ENCODE measurements around the gene TAS1R3.

The TAS1R3 gene

GRCh38 chr1:1294250-1294890 is 36.7 kb upstream of the TAS1R3 start:
- Mint-ChIP-seq H3K4me3 (no peak overlapping the region), H3K27me3 (ENCODE audit: low read depth) (no peaks in the 10 kb centered on the region), H3K9me3 (no peaks in the 10 kb centered on the region), H3K27ac (no peak overlapping the region), H3K36me3 (ENCODE audit: low read depth) (no peaks in the 10 kb centered on the region), H3K4me1 (no peaks in the 10 kb centered on the region)
- TF ChIP-seq, protein P1, sequence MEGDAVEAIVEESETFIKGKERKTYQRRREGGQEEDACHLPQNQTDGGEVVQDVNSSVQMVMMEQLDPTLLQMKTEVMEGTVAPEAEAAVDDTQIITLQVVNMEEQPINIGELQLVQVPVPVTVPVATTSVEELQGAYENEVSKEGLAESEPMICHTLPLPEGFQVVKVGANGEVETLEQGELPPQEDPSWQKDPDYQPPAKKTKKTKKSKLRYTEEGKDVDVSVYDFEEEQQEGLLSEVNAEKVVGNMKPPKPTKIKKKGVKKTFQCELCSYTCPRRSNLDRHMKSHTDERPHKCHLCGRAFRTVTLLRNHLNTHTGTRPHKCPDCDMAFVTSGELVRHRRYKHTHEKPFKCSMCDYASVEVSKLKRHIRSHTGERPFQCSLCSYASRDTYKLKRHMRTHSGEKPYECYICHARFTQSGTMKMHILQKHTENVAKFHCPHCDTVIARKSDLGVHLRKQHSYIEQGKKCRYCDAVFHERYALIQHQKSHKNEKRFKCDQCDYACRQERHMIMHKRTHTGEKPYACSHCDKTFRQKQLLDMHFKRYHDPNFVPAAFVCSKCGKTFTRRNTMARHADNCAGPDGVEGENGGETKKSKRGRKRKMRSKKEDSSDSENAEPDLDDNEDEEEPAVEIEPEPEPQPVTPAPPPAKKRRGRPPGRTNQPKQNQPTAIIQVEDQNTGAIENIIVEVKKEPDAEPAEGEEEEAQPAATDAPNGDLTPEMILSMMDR (IDR thresholded peaks at IDR 0.05; ENCODE audit: unreplicated experiment in 3 of 3) = no peak

GRCh38 chr1:1295154-1295923 is 35.7 kb upstream of the TAS1R3 start:
- Mint-ChIP-seq H3K27ac (no peak overlapping the region), H3K36me3 (ENCODE audit: low read depth) (no peaks in the 10 kb centered on the region), H3K4me3 (no peak overlapping the region), H3K27me3 (ENCODE audit: low read depth) (no peaks in the 10 kb centered on the region), H3K4me1 (no peaks in the 10 kb centered on the region), H3K9me3 (no peaks in the 10 kb centered on the region)
- TF ChIP-seq, protein P1 (IDR thresholded peaks at IDR 0.05; ENCODE audit: unreplicated experiment in 3 of 3) = no peak

- TF ChIP-seq, protein P1 (IDR thresholded peaks at IDR 0.05; ENCODE audit: unreplicated experiment in 3 of 3) = no peak
- Mint-ChIP-seq H3K27ac (no peak overlapping the region), H3K4me3 (no peak overlapping the region), H3K9me3 (no peaks in the 10 kb centered on the region), H3K4me1 (no peaks in the 10 kb centered on the region), H3K36me3 (ENCODE audit: low read depth) (no peaks in the 10 kb centered on the region), H3K27me3 (ENCODE audit: low read depth) (no peaks in the 10 kb centered on the region)
These were observed 34.7 kb upstream of the TAS1R3 start for GRCh38 chr1:1296070-1297061.

- H3K4me3 Mint-ChIP-seq = no peak overlapping the region
- TF ChIP-seq, protein P1 (IDR thresholded peaks at IDR 0.05; ENCODE audit: unreplicated experiment in 3 of 3) = no peak
- H3K9me3 Mint-ChIP-seq = no peaks in the 10 kb centered on the region
- no peaks in the 10 kb centered on the region for H3K27me3 Mint-ChIP-seq (ENCODE audit: low read depth)
- H3K4me1 Mint-ChIP-seq = no peaks in the 10 kb centered on the region
- no peak overlapping the region for H3K27ac Mint-ChIP-seq
- H3K36me3 Mint-ChIP-seq (ENCODE audit: low read depth) = no peaks in the 10 kb centered on the region
These were observed 33.2 kb upstream of the TAS1R3 start for GRCh38 chr1:1297802-1298424.

- Mint-ChIP-seq H3K9me3 (no peaks in the 10 kb centered on the region), H3K27me3 (ENCODE audit: low read depth) (no peaks in the 10 kb centered on the region), H3K4me3 (no peak overlapping the region), H3K4me1 (no peaks in the 10 kb centered on the region), H3K27ac (no peak overlapping the region), H3K36me3 (ENCODE audit: low read depth) (no peaks in the 10 kb centered on the region)
- TF ChIP-seq, protein P1 (IDR thresholded peaks at IDR 0.05; ENCODE audit: unreplicated experiment in 3 of 3) = no peak
These were observed 32.0 kb upstream of the TAS1R3 start for GRCh38 chr1:1298861-1299685.
